HG03354 (cell line): ENCODE results near the gene RIOK2.
A peak's percentile ranks its signal among the peaks of the same experiment; 100 is the strongest.
"Not testable (repeated sequence)": the region's sequence is repeated elsewhere in the genome, so short reads cannot be mapped to it uniquely, and the experiment has no call there.

Source experiments
- ATAC-seq: cut with Tn5 transposase; IDR thresholded peaks from one replicate; pipeline ENCODE4 v1.9.1; 2021; ENCODE audit warnings: mild to moderate bottlenecking; ENCODE audit not compliant: unreplicated experiment, poor library complexity, severe bottlenecking

RIOK2 gene

DNA sequence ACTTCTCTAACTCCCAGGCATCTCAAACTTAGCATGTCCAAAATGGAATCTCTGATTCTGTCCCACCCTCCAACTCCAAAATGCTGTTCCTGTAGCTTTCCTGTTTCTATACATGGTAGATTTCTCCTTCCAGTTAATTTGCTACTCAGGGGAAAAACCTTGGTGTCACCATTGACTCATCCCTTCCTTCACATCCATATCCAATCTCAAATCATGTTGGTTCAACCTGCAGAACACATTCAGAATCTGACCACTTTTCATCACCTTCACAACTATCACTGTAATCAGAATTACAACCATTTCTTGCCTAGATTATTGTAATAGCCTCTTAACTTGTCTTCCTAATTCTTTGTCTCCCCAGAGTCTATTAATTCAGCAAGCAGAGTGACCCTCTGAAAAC lies 10.8 kb downstream of the RIOK2 start:
- no peak for ATAC-seq

GRCh38 chr5:97171703-97172102 lies 11.3 kb downstream of the RIOK2 start:
- no peak for ATAC-seq

DNA sequence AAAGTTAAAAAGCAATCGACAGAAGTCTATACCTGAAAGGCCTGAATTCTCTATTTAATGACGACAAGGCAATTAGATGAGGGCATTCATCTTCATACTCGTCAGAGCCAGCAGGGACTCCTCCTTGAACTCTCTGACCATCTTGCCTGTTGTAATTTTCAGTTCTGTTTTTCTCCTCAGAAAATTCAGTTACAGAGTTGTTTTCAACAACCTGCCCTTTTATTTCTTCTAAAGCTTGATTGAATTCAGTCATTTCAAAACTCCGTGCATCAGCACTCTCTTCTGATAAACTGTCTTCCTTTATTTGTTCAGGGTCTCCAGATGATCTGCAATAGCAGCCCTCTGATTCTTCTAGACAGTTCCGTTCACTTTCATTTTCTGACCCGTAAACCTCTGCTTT lies 15.6 kb downstream of the RIOK2 start:
- ATAC-seq = peak; percentile 65

DNA sequence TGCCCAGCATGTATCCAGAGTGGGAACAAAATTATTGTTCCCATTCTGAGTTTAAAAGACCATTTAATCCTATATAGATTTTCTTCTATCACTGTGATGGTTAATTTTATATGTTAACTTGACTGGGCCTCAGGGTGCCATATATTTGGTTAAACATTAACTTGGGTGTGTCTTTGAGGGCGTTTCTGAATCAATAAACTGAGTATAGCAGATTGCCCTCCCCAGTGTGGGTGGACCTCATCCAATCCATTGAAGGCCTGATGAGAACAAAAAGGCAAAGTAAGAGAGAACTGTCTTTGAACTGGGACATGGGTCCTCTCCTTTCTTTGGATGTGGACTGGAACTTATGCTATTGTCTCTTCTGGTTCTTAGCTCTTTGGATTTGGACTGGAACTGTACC lies 17.3 kb downstream of the RIOK2 start:
- ATAC-seq = no peak

DNA sequence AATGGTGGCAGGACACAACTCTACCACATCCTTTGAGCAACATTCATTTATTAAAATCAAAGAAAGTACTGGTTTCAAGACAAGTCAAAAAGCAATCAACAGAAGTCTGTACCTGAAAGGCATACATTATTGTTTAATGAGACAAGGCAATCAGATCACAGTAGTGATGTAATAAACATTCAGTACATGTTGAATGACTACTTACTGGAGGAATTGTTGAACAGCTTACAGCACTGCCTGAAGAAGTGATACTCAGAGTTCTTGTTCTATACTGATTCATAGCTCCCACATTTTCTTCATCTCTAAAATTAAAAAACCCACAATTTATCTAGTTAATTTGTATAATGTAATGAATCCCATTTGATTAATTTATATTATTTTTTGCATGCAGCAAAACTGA lies 18.2 kb downstream of the RIOK2 start:
- ATAC-seq = no peak

GRCh38 chr5:97163790-97164285 lies 19.2 kb downstream of the RIOK2 start:
- no peak for ATAC-seq

GRCh38 chr5:97163360-97163764 lies 19.7 kb downstream of the RIOK2 start:
- ATAC-seq = no peak

DNA sequence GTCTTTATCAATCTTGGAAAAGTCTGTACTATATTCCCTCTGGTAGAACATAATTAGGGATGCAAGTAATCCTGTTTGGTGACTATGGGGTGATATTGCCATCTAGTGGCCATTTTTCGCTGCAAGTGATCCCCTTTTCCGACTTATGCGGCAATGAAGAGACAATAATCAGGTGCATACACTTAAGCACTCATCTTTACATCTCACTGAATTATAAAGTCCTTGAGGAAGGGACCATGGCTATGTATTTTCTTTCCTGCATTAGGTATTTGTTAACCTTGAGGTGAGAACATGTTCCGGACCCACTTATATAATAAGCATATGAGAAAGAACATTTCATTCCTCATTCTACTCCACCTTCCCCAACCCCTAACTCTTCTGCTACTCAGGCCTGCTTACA lies 21.0 kb downstream of the RIOK2 start:
- ATAC-seq = no peak

DNA sequence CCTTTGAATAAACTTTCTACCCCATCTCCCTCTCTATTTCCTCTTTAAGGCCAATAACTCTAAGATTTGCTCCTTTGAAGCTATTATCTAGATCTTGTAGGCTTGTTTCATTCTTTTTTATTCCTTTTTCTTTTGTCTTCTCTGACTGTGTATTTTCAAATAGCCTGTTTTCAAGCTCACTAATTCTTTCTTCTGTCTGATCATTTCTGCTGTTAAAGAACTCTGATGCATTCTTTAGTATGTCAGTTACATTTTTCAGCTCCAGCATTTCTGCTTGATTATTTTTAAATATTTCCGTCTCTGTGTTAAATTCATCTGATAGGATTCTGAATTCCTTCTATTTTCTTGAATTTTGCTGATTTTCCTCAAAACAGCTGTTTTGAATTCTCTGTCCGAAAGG lies 25.4 kb downstream of the RIOK2 start:
- no peak for ATAC-seq

DNA sequence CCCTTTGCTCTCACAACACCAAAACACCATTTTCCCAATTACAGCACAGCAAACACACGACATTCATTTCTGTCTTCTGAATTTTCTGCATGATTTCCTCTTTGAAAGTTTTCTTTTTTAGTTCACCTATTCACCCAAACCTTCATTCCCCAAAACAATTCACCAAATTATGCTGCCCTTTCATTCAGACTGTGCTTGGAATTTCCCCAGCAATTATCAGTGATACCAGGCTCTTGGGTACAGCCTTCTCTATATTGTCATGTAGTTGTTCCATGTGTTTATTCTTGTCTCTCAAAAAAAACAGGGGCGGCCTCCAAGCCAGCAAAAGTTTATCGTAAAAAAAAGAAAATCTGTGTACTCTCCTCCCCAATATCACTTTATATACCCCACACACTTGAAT lies 31.7 kb downstream of the RIOK2 start:
- no peak for ATAC-seq

- no peak for ATAC-seq
These were observed 32.6 kb downstream of the RIOK2 start for GRCh38 chr5:97150401-97150800.

- ATAC-seq = no peak
These were observed 33.3 kb downstream of the RIOK2 start for GRCh38 chr5:97149709-97150108.

DNA sequence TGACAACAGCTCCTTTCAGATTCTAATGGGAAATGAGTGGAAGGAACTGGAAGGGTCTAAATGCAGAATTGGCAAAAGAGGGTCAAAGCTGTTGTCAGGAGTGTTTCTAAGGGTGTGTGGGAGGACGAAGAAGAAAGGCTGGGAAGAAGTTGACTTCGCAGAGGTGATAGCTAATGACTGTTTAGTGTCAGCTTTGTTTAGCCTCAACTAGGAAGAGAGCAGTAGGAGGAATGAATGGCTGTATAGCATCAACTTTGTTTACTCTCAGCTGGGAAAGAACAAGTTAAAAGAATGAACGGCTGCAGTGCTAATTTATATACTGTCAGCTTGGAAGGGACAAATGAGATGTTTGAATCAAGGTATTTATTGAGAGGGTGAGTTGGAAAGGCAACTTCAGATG lies 34.8 kb downstream of the RIOK2 start:
- ATAC-seq = no peak

- ATAC-seq = no peak
These were observed 39.3 kb downstream of the RIOK2 start for GRCh38 chr5:97143704-97144103.

- peak; percentile 81 for ATAC-seq
These were observed 40.4 kb downstream of the RIOK2 start, which contains the start of gene LIX1 for GRCh38 chr5:97142521-97143254. Gene LIX1, minus strand, starts transcription at chr5:97142611. Its CDS starts 35 bp downstream, at chr5:97142576.

GRCh38 chr5:97141539-97141938 lies 41.5 kb downstream of the RIOK2 start:
- no peak for ATAC-seq

DNA sequence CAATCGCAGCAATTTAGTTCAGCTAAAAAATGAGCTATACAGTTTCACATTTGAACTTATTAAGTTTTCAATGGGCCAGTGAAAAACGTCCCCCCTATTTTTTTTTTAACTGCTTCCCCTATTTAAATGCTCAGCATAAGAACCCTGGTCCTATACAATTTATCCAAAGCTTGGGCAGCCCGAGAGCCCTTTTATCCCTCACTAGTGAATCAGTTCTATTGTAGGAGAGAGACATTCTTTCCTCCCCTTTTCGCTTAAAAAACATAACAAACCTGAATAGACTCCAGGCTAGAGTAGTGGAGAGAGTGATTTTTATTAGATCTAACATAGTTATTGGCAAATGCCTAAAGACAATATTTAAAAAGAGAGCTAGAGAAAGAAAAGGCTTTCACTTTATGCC lies 42.0 kb downstream of the RIOK2 start:
- ATAC-seq = no peak

DNA sequence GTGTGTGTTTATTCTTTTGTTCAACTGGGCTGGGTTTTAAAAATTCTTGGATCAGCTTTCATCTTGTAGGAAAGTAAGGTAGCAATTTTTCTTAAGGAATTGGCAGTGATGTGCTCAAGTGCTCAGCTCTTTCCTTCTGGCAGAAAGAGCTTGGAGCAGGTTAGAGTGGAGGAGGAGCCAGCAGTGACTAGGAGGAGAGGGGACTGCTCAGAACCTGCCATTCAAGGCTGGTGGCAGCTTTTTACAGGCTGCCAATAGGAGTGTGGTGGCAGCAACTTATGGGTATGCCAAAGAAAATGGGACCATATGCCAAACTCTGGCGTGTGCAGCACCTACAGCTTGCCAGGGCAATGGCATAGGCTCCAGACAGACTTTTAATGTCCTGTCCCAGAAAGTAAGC lies 42.8 kb downstream of the RIOK2 start:
- not testable (repeated sequence) for ATAC-seq

- no peak for ATAC-seq
These were observed 46.6 kb downstream of the RIOK2 start for GRCh38 chr5:97136475-97136874.

GRCh38 chr5:97135868-97136267 lies 47.2 kb downstream of the RIOK2 start:
- no peak for ATAC-seq

GRCh38 chr5:97134634-97135033 lies 48.4 kb downstream of the RIOK2 start:
- ATAC-seq = no peak

GRCh38 chr5:97133101-97133500 lies 49.9 kb downstream of the RIOK2 start:
- ATAC-seq = no peak
